OCI-M1 (cell line): Measurements from ENCODE around the gene CFAP99.
A peak's percentile ranks its signal among the peaks of the same experiment; 100 is the strongest.

Experiments used
- DNase-seq: peaks from one replicate; lab custom pipeline; 2025; lab: John Stamatoyannopoulos, UW

The CFAP99 gene

GRCh38 chr4:2390784-2391421 lies 27.9 kb upstream of the CFAP99 start:
- DNase-seq, result no peak

DNA sequence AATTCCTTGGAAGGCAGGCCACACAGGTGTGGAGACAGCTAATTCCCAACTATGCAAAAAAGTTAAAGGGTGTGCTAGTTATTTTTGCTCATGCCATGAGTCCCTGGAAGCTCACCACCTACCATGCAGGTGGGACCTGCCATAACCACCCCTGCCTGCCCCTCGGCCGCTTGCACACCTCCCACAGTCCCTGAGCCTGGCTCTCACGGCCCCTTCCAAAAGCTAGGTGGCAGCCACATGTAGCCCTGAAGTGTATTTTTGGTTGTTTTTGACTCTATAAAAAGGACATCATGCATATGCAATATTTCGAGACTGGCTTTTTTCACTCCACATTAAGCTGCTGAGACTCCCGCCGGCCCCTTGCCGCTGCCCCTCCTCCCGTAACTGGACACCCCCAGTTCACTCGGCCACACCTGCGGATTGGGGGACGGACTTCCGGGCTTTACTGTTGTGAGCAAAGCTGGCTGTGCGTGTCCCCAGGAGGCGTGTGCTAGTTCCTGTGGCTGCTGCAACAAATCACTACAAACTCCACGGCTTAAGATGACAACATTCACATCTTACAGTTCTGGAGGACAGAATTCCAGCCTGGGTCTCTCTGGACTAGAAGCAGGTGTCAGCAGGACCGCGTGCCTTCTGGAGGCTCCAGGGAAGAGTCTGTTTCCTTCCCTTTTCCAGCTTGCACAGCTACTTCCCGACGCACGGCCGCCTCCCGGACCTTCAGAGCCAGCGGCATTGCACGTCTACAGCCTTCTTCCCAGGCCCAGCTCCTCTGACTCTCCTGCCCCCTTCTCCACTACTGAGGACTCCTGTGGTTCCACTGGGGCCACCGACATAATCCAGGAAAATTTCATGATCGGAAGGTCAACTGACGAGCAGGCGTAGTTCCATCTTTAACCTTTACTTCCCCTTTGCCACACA lies 25.1 kb upstream of the CFAP99 start:
- no peak for DNase-seq

GRCh38 chr4:2394528-2394927 lies 24.2 kb upstream of the CFAP99 start:
- DNase-seq, result no peak

DNA sequence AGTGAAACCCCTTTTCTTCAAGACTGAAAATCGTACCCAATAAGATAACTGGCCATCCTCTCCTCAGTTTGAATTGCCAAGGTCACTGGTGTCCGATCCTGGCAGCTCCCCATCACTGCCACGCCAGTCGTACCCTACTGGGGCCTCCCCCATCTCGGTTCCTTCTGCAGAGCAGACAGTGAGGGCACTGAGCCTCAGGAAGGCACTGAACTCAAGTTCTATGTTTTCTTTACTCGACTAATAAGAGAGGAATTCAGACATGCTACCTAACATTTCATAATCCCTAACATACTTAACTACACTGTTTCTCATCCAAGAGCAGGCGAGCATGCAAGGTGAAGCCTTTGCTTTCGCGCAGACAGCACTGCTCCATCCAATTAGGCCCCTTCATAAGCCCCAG lies 23.7 kb upstream of the CFAP99 start:
- no peak for DNase-seq

DNA sequence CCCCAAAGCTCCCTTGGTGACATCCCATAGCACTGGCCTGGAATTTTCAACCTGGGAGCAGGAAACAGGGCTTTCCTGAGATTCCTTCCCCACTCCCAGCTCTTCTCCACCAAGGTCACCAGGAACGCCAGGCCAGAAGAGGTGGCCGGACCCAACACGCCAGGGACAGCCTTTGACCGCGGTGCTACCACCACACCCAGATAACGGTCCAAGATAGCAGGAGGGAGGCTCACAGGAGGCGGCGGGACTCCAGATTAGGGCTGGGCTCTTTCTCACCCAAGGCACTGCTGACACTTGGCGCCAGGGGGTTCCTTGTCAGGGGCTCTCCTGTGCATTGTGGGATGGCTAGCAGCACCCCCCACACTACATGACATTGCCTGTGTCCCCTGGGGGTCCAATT lies 23.2 kb upstream of the CFAP99 start:
- DNase-seq, result peak; percentile 82

DNA sequence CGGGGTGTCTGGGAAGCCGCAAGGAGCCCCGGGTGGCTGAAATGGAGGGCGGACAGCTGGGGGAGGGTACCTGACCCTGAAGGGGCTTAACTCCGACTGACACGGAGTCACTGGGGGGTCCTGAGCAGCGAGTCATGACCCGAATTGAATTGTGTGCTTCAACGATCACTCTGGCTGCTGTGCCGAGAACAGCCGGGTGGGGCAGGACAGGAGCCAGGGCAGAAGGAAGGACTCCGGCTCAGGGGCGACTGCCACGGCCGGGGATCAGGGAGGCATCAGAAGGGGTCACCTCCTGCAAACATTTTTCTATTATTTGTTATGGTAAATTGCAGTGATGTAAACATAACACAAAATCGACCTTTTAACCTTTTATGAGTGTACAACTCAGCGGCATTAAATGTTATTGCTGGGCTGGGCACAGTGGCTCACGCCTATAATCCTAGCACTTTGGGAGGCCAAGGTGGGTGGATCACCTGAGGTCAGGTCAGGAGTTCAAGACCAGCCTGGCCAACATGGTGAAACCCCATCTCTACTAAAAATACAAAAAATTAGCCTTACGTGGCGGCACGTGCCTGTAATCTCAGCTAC lies 21.9 kb upstream of the CFAP99 start:
- DNase-seq, result no peak

DNA sequence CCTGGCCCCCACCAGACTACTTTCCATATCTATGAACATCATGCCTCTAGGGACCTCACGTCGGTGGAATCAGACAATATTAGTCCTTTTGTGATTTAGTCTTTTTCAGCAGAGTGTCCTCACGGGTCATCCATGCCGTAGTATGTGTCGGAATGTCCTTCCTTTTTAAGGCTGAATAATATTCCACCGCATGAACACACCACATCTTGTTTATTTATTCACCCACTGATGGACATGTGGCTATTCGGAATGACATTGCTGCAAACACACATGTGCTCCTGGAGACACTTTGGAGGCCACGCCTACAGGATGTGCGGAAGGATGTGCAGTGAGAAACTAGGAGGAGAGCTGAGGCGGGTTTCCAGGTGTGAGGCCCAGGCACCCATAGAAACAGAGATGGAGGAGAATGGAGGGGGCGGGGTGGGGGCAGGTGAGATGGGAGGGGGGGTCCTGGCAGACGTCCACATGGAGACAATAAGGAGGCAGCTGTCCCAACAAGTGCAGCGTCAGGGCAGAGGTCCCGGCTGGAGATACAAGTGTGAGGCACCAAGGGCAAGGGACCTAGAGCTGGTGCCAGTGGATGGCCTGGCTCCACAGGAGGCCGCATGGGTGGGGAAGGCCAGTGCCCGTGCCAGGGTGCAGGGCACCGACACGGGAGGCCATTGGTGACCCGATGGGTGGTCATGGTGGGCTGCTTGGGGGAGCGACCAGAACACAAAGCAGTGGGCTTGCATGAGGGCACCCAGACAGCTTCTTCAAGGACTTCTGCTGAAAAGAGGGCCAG lies 21.0 kb upstream of the CFAP99 start:
- DNase-seq, result no peak

GRCh38 chr4:2399216-2399615 lies 19.5 kb upstream of the CFAP99 start:
- DNase-seq, result no peak

DNA sequence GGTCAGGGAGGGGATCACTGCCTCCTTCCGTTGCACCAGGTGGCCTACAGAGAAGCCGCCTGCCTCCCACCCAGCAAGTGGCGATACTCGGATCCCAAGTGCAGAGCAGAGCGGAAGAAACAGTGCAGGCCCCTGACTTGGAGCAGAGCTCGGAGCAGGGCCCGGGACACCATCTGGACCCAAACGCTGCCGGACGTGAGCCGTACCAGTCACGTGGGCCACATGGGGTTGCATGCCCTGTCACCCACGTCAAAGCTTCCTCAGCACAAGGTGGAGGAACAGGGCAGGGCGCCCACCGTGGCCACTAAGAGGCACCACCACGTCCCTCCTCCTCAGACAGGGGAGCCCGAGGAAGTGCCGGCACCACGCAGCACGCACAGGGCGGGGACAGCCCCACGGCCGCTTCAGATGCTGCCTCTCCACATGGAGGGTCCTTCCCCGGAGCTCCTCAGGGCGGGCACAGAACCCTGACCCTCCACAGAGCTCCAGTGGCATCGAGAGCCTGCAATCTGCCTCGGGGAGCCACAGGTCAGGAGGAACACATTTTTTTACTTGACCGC lies 19.0 kb upstream of the CFAP99 start:
- no peak for DNase-seq

DNA sequence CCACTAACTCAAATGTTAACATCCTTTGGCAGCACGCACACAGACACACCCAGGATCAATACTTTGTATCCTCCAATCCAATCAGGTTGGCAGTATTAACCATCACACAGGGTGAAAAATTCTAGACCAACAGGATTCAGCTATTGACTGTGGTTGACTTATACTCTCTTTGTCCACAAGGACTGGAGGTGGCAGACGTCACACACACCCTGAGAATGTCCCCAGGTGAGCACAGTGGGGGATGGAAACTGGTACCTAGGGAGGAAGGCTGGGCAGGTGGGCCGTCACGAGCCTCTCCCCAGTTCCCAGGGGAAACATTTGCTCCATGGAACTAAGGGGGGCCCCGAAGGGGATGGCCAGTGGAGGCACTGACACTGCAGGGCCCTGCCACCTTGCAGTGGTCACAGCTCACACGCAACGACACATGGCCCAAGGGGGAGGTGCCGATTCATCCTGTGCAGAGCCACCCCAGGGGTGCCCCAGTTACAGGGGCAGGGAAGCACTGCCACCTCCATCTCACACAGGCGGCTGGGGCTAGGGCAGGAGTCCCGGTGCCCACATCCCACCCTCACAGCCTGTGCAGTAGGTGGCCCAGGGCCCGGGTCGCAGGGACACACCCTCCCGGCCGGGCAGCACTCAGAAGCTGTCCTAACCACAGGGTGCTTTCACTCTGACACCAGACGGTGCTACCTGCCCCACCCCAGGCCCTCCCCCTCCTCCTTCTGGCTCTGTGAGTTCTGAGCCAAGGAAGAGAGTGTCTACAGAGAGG lies 17.7 kb upstream of the CFAP99 start:
- DNase-seq, result no peak

DNA sequence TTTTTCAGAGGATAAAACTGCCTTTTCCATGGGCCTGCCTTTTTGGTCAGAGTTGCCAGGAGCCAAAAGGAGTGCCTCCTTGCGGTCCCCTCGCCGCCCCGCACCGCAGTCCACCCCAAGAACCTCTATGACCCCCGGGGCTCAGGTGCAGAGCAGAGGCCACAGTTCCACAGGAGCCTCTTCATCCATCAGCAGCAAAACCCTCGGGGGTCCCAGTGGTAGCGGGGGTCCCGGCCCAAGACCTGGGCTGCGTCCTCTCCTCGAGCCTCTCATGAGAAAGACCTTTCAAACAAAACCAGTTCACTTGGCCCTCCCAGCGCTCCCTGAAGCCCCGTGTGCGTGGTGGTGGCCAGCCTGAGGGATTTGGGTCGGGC lies 17.2 kb upstream of the CFAP99 start:
- no peak for DNase-seq

DNA sequence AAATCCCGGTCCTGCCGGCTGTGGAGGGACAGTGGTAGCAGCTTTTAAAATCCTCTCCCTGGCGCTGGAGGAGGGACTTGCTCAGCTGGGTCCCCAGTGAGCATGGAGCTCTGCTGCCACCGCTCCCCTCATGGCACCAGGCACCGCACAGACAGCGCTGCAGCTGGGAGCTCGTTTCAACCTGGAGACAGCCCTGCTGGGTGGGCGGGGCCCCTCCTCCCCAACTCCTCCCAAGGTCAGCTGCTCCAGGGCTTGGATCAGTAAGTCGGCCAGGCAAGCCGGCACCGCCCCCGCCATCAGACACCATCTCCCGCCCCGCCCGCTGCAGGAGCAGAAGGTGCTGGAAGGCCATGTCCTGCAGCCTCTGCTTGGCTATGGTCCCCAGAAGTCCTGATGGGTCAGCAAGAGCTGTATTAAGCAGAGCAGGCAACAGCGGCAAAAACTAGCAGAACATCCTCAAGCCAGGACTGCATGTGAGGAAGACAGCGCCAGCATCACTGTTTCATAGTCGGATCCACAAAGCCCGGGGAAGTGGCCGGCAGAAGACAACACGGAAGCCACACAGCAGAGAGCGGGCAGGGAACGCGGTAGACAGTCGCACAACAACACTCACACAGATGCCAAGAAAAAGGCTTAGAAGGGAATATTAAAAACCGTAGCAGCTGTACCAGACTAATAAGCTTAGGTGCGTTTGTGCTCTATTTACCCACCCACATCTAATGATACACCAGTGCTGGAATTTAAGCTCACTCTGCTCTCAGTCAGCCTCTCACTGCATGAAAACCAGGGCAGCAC lies 16.5 kb upstream of the CFAP99 start:
- DNase-seq, result peak; percentile 70

GRCh38 chr4:2402941-2403340 lies 15.8 kb upstream of the CFAP99 start:
- no peak for DNase-seq

DNA sequence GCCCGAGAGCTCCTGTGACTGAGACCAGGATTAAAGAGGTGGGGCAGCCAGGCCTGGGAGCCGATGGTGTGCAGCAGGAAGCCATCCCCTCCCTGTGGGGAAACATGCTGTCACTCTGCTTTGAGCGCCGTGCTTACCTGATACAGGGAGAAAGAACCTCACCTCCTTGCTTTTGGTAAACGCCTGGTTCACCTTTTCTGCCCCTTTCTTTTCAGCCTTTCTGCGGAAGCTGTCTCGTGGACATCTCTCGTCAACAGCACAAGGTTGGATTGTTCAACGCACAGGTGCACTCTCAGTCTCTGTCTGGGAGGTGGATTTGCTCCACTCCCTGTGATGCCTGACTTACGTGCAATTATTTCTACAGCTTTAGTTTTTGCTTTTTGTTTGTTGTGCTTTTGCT lies 12.3 kb upstream of the CFAP99 start:
- no peak for DNase-seq

DNA sequence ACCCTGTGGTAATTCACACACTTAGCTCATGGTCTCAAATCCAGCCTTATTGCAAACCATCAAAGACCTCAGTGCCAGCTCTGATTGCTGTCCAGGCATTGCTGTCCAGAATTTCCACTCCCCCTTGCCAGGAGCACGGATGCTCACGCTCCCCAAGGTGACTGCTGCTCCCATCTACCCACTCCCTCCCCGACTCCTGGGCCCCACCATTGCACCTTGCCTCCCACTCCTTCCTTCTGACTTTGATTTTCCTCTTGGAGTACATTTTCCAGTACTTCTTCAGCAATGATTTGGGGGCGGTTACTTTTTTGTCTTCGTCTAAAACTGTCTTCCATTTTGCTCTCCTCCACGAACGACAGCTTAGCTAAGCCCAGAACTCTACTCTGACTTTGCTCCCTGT lies 11.8 kb upstream of the CFAP99 start:
- no peak for DNase-seq

GRCh38 chr4:2407991-2408342 lies 10.8 kb upstream of the CFAP99 start:
- DNase-seq, result no peak

DNA sequence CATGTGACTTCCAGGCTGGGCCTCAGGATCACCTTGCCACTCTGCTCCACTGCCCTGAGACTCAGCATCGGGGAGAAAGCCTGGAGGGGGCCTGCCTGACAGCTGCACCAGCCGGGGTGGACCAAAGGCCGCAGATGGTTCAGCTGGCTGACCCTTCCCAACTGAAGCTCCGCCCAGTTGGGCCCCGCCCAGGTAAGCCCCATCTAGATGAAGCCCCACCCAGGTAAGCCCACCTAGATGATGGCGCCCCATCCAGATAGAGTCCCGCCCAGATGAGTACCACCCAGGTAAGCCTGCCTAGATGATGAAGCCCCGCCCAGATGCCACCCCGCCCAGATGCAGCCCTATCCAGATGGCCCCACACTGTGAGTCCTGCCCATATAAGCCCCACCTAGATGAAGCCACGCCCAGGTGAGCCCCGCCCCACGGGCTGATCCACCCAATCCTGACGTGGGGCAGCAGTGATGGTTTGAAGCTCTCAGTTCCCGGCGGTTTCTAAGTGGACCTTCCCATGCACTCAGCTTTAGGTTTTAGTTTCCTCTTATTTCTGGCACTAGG lies 10.3 kb upstream of the CFAP99 start:
- peak; percentile 15 for DNase-seq

DNA sequence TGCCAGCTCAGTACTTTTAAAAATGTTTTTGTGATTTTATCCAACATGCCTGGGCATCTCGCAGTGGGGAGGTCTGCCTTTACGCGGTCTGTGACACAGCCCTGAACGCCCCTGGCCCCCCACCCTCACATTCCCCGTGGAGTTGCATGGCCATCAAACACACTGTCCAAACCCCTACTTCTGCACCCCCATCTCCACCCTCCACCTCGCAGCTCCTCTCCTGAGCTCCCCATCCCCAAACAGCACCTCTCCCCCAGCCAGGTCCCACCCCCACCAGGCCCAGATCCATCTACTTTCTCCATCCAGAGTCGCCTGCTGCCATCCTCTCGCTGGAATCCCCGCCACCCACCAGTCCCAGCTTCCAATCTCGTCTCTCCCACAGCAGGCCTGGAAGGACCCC lies 9.8 kb upstream of the CFAP99 start:
- DNase-seq, result no peak

DNA sequence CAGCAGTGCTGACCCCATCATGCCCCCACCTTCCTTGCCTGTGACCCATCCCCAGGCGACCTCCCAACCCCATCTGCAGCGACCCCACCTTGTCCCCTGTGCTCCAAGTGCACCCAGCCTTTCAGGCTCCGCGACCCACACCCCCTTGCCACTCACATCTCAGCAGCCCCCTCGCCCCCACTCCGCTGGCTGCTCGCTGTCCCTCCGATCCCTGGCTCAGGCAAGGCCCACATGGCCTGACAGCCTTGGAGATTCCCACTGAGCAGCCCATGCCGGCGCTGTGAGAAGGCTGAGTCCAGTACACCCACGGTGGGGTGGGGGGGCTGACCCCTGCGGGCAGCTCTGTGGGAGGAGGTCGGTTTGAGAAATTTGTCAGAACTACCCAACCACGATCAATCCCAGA lies 9.4 kb upstream of the CFAP99 start:
- DNase-seq, result no peak

- no peak for DNase-seq
These were observed 6.8 kb upstream of the CFAP99 start for GRCh38 chr4:2411786-2412510.
